A549 (cell line): ENCODE measurements around the gene GPNMB.

ENCODE experiments used
- EP300 ChIP-seq, 2 experiments: fragments of >200 bp; sonication (Bioruptor Twin); formaldehyde crosslinking; IDR thresholded peaks; 2 replicates in 1 of 2; 3 replicates in 1 of 2; pipeline ENCODE4 v1.6.1; 2016 to 2017
- KDM1A ChIP-seq: fragments of 200-600 bp; sonication (generic); IDR thresholded peaks from 2 replicates; pipeline ENCODE4 v1.6.1; 2016; ENCODE audit warnings: low read depth, mild to moderate bottlenecking
- POLR2A ChIP-seq: IDR thresholded peaks from 2 replicates; pipeline ENCODE4 v1.6.1; 2012; ENCODE audit warnings: mild to moderate bottlenecking, low read length
- RAD21 ChIP-seq, 2 experiments: fragments of >200 bp in 1 of 2; sonication (Bioruptor Twin) in 1 of 2; formaldehyde crosslinking in 1 of 2; IDR thresholded peaks in 1 of 2; conservative IDR thresholded peaks in 1 of 2; 2 replicates in 1 of 2; 3 replicates in 1 of 2; pipeline ENCODE4 v1.6.1; 2012 to 2018; ENCODE audit warnings: inconsistent platforms in 1 of 2
- TFCP2L1 ChIP-seq: fragments of 250-450 bp; sonication (Bioruptor Pico); IDR thresholded peaks from 2 replicates; pipeline ENCODE4 v1.5.0; 2021; ENCODE audit warnings: mild to moderate bottlenecking
- TP53 ChIP-seq: fragments of 250-450 bp; sonication (Bioruptor Pico); IDR thresholded peaks from 2 replicates; pipeline ENCODE4 v1.5.0; 2021; ENCODE audit warnings: mild to moderate bottlenecking, moderate library complexity
- TF ChIP-seq, protein P1 (sequence below): IDR thresholded peaks from 2 replicates; pipeline ENCODE4 v1.6.1; 2012
- TF ChIP-seq, protein P2 (sequence below): fragments of >200 bp; sonication (Bioruptor Twin); formaldehyde crosslinking; IDR thresholded peaks from 3 replicates; pipeline ENCODE4 v1.5.1; 2016

DNA sequence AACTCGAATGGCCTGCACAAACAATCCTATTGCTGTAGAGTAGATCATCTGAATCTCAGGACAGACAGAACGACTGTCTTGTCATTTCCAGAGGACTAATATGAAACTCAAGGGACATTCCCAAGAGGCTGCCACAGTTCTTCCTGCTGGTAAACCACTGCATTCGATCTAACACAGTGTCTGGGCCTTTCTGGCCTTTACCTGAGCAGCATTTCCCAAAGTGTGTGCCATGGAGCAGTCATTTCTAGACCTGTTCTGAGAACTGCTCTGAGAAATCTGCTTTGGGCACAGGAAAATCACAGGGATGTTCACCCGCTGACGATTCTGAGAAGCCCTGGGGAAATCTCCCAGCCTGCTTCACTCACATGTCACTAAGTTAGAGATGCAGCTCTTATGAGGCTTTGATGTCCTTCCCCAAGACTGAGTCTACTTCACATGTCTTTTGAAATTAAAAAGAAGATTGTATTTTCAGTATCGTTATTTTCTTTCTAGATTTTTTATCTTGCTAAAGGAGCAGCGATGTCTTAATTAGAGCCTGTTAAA lies 18.4 kb downstream of the GPNMB start:
- TF ChIP-seq, protein P1, sequence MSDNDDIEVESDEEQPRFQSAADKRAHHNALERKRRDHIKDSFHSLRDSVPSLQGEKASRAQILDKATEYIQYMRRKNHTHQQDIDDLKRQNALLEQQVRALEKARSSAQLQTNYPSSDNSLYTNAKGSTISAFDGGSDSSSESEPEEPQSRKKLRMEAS = no peak
- TF ChIP-seq, protein P2, sequence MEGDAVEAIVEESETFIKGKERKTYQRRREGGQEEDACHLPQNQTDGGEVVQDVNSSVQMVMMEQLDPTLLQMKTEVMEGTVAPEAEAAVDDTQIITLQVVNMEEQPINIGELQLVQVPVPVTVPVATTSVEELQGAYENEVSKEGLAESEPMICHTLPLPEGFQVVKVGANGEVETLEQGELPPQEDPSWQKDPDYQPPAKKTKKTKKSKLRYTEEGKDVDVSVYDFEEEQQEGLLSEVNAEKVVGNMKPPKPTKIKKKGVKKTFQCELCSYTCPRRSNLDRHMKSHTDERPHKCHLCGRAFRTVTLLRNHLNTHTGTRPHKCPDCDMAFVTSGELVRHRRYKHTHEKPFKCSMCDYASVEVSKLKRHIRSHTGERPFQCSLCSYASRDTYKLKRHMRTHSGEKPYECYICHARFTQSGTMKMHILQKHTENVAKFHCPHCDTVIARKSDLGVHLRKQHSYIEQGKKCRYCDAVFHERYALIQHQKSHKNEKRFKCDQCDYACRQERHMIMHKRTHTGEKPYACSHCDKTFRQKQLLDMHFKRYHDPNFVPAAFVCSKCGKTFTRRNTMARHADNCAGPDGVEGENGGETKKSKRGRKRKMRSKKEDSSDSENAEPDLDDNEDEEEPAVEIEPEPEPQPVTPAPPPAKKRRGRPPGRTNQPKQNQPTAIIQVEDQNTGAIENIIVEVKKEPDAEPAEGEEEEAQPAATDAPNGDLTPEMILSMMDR = no peak
- TF ChIP-seq EP300 (IDR thresholded peaks at IDR 0.05) (no peak), RAD21 (conservative IDR thresholded peaks at IDR 0.05 in 1 of 2, IDR thresholded peaks at IDR 0.05 in 1 of 2) (no peak), KDM1A (no peak), TFCP2L1 (CRISPR knock-in tag) (no peak), POLR2A (no peak), TP53 (CRISPR knock-in tag) (no peak)
